Osteocyte (in vitro differentiated cells): Measurements from ENCODE around the gene POLR3GL. TPM values are rescaled to one million over a fixed set of nuclear protein-coding genes. Genes with fewer than 3 reads are reported as not detected.

ENCODE experiments used
- DNase-seq: peaks from one replicate; pipeline ENCODE4 v3.0.0; 2021; ENCODE audit warnings: mixed read lengths; ENCODE audit not compliant: unreplicated experiment; ENCODE audit errors: extremely low spot score
- H3K27ac Mint-ChIP-seq: one replicate; pipeline ENCODE4 v1.8.0; 2021; ENCODE audit warnings: mild to moderate bottlenecking, mixed read lengths; ENCODE audit not compliant: unreplicated experiment
- H3K27me3 Mint-ChIP-seq: one replicate; pipeline ENCODE4 v1.8.0; 2021; ENCODE audit warnings: mixed read lengths; ENCODE audit not compliant: unreplicated experiment
- H3K36me3 Mint-ChIP-seq: one replicate; pipeline ENCODE4 v1.8.0; 2021; ENCODE audit warnings: mixed read lengths; ENCODE audit not compliant: unreplicated experiment
- H3K4me1 Mint-ChIP-seq: one replicate; pipeline ENCODE4 v1.8.0; 2021; ENCODE audit warnings: mixed read lengths; ENCODE audit not compliant: unreplicated experiment
- H3K4me3 Mint-ChIP-seq: one replicate; pipeline ENCODE4 v1.8.0; 2021; ENCODE audit warnings: mild to moderate bottlenecking, moderate library complexity, mixed read lengths; ENCODE audit not compliant: unreplicated experiment
- H3K9me3 Mint-ChIP-seq: one replicate; pipeline ENCODE4 v1.8.0; 2021; ENCODE audit warnings: mixed read lengths; ENCODE audit not compliant: unreplicated experiment
- CTCF ChIP-seq: fragments of 200-600 bp; sonication (generic); IDR thresholded peaks from 2 replicates; pipeline ENCODE4 v1.5.0; 2021; ENCODE audit warnings: antibody characterized with exemption, mild to moderate bottlenecking, moderate library complexity
- total RNA-seq: library from RNA; stranded (reverse); gene quantifications from 2 replicates; pipeline ENCODE4 v1.2.1, GENCODE V29; 2021

POLR3GL gene
- total RNA-seq, 1 donor from 2014 or later, result 22.4 TPM

- no peak for DNase-seq
- peaks cover 8% of the 10 kb centered on the region for H3K4me1 Mint-ChIP-seq
- H3K4me3 Mint-ChIP-seq, result peak overlapping the region; percentile 3
- H3K27ac Mint-ChIP-seq, result no peak overlapping the region
- no peak for TF ChIP-seq CTCF
- no peaks in the 10 kb centered on the region for H3K9me3 Mint-ChIP-seq
- H3K36me3 Mint-ChIP-seq, result no peaks in the 10 kb centered on the region
- peaks cover 69% of the 10 kb centered on the region for H3K27me3 Mint-ChIP-seq
Measured at GRCh38 chr1:146019231-146020057, 55.0 kb downstream of the POLR3GL start.

GRCh38 chr1:146020058-146021049 is 55.9 kb downstream of the POLR3GL start:
- no peaks in the 10 kb centered on the region for H3K36me3 Mint-ChIP-seq
- DNase-seq, result no peak
- H3K9me3 Mint-ChIP-seq, result no peaks in the 10 kb centered on the region
- no peak for TF ChIP-seq CTCF
- peaks cover 75% of the 10 kb centered on the region for H3K27me3 Mint-ChIP-seq
- H3K4me1 Mint-ChIP-seq, result peaks cover 8% of the 10 kb centered on the region
- H3K4me3 Mint-ChIP-seq, result no peak overlapping the region
- no peak overlapping the region for H3K27ac Mint-ChIP-seq

- Mint-ChIP-seq H3K9me3 (no peaks in the 10 kb centered on the region), H3K27ac (no peak overlapping the region), H3K27me3 (peaks cover 78% of the 10 kb centered on the region), H3K4me1 (peaks cover 8% of the 10 kb centered on the region), H3K4me3 (no peak overlapping the region), H3K36me3 (no peaks in the 10 kb centered on the region)
- TF ChIP-seq CTCF, result no peak
- DNase-seq, result no peak
Measured at GRCh38 chr1:146021050-146021445, 56.6 kb downstream of the POLR3GL start.

GRCh38 chr1:146021622-146022402 is 57.3 kb downstream of the POLR3GL start, which contains the start of gene HJV:
HJV (minus strand) TSS chr1:146021735; CDS start chr1:146020231, 1,504 bp downstream.
- TF ChIP-seq CTCF, result no peak
- peaks cover 8% of the 10 kb centered on the region for H3K4me1 Mint-ChIP-seq
- H3K27me3 Mint-ChIP-seq, result peaks cover 81% of the 10 kb centered on the region
- H3K4me3 Mint-ChIP-seq, result no peak within 1 kb of the TSS
- DNase-seq, result no peak
- no peak within 1 kb of the TSS for H3K27ac Mint-ChIP-seq
- no peaks in the 10 kb centered on the region for H3K36me3 Mint-ChIP-seq
- H3K9me3 Mint-ChIP-seq, result no peaks in the 10 kb centered on the region
